Measurements from ENCODE around the gene DUSP10.

DUSP10 gene

DNA sequence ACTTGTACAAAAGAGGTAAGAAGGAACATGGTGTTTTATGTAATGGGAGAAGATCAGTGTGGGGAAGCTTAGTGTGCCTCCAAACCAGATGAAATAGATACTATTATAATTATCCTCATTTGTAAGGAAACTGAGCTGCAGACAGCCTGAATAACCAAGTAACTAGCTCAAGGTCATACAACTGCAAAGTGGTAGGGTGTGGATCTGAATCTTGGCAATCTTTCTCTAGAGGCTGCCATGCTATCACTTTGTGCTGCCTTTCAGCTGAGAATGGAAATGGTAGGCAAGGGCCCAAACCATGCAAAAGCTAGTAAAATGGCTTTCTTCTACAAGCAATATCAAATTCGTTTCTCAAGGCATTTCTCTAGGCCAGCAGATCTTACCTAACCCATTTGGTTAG lies 51.0 kb downstream of the DUSP10 start:
- no peak for DNase-seq

GRCh38 chr1:221689138-221689537 lies 52.8 kb downstream of the DUSP10 start:
- no peak for DNase-seq

GRCh38 chr1:221688488-221688843 lies 53.4 kb downstream of the DUSP10 start:
- DNase-seq, result no peak

DNA sequence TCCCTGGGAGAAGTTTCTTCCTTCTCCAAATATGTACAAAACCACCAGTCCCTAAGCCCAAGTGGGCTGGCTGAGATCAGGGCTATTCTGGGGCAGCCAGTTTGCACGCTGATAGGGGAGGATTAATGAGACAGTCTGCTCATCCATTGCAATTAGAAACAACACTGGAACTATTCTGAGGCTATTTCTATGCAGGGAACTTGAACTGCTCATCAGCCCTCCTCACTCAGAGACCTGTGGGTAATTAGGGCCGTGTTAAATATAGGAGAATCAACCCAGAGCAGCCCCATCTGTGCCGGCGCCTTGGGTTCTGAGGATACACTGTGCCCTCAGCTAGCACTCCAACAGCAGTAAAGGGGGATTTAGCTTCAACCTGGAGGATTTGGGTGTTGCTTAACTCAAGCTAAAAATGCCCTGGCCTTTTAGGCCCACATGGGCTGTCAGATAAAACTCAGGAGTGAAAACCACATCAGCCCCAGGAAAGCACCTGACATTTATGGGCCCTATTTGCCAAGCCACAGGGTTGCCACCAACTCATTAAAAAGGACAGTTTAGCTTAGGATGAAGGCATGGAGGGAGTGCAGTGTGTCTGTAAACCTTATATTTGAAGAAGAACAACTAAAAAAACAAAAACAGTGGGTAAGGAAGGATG lies 53.9 kb downstream of the DUSP10 start:
- DNase-seq, result no peak

GRCh38 chr1:221683681-221684080 lies 58.2 kb downstream of the DUSP10 start:
- no peak for DNase-seq

DNA sequence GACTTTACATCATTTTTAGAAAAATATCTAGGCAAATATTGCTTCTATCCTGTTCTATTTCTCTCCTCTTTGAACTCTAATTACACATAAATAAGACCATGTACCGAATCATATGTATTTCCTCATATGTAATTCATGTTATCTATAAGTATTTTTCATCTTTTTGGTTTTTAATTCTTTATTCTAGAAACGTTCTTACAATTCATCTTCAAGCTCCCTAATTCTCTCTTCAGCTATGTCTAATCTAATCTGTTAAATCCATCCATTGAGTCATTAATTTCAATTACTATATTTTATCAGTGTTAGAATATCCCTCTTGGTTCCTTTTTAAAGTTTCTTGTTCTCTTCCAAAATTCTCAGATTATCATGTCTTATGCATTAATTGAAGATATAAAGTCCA lies 61.8 kb downstream of the DUSP10 start:
- DNase-seq, result no peak

GRCh38 chr1:221678014-221678413 lies 63.9 kb downstream of the DUSP10 start:
- DNase-seq, result no peak

DNA sequence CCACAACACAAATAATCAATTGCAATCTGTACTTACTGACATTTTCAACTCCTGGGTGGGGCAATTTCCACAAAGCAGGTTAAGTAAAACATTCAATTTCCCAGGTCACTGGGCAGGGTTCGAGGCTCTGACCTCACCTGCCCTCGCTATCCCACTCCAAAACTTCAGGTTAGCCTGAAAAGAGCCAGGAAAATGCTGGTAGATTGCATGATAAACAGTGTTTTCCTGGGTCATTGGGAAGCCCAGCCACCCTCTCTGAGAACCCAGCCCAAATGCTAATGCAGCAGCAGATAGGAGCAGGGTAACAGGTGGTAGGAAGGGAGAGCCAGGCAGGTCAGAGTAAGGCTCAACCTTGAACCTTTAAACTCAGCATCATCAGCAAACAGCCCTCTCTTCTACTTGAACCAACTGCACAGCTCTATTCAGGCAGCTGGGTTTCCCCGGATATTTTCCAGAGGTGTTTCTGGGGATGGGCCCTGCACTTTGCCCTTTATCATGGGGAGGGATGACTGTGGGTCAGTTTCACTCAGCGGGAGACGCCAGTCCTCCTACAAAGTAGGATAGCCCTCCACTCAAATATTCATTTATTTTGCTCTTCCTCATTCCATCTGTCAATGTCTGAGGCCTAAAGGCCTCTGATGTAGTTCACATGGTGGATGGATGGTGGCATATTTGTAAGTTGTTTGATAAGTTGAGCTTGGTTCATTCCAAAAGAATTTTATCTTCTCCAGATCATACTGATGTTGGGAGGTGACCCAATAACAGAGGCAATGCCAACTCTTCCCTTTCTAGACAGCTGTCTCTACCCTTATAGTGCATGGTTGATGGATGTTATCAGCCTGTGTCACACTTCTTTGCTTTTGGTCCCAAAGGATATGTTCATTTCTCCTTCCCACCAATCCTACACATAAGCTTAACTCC lies 65.7 kb downstream of the DUSP10 start:
- no peak for DNase-seq

DNA sequence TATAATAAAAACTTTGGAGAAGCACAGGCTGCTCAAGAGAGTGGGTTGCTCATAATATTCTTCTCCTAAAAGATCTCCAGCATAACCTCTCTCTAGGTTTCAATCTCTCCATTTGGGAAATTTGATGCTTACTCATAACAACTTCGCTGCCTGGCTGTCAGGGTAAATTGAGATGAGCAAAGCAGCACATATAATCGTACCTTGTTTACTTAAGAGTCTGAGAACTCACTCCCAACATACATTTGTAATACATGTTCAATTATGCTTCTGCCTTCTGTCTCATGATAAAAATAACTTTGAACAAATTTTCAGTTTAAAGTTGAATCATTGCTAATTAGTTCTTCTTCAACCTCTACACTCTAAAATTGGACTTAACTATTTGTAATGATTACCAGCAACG lies 68.9 kb downstream of the DUSP10 start:
- DNase-seq, result no peak

DNA sequence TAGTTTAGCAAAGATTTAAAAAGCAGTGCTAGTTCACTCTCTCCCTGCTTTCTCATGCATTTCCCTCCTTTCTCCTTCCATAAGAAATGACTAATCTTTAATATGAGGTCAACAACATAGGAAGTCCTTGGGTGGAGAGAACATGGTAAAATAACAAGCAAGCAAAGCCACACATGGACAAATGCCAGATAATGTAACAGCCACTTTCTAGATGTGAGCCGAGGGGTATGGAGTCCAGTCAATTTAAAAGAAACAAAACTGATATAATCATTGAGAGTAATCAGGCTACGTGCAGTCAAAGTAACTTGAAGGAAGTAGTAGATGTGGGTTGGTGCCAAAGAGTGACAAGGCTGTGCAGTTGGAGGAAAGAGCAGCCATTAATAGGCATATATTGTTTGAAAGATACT lies 69.6 kb downstream of the DUSP10 start:
- no peak for DNase-seq

GRCh38 chr1:221670081-221670480 lies 71.8 kb downstream of the DUSP10 start:
- DNase-seq, result no peak

GRCh38 chr1:221669441-221669840 lies 72.4 kb downstream of the DUSP10 start:
- DNase-seq, result no peak

DNA sequence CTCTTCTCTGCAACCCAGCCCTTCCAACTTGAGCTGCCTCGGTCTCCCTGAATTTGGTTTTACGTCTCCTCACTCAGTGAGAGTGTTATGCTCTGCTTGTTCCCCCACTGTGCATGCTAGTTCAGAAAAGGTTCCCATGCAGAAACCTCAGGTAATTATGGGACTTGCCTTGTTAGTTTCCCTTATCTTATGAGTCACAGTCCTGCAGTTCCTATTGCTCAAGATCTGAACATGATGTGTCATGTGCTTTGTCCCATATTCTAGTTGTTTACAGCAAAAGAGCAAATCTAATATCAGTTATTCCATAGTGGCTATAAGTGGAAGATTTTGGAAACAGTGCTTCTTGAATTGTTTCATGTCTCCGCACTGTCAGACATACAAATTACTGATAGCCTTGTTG lies 74.4 kb downstream of the DUSP10 start:
- DNase-seq, result no peak

GRCh38 chr1:221664253-221664652 lies 77.6 kb downstream of the DUSP10 start:
- no peak for DNase-seq

GRCh38 chr1:221663321-221663720 lies 78.6 kb downstream of the DUSP10 start:
- DNase-seq, result no peak

GRCh38 chr1:221655766-221656305 lies 86.1 kb downstream of the DUSP10 start:
- DNase-seq, result no peak
